AG10803 (cell line): ENCODE results near the gene TLE6.

Source experiments
- DNase-seq: peaks from one replicate; pipeline ENCODE4 v3.0.0; 2010; ENCODE audit warnings: low read depth
- H3K4me3 ChIP-seq: 2 replicates; pipeline ENCODE4 v1.5.1; 2011; ENCODE audit warnings: mild to moderate bottlenecking, low read length, control low read depth
- TF ChIP-seq, protein P1 (sequence below): conservative IDR thresholded peaks from 2 replicates; pipeline ENCODE4 v1.5.1; 2011; ENCODE audit warnings: mild to moderate bottlenecking, low read length, control low read depth, inconsistent platforms

TLE6 gene

DNA sequence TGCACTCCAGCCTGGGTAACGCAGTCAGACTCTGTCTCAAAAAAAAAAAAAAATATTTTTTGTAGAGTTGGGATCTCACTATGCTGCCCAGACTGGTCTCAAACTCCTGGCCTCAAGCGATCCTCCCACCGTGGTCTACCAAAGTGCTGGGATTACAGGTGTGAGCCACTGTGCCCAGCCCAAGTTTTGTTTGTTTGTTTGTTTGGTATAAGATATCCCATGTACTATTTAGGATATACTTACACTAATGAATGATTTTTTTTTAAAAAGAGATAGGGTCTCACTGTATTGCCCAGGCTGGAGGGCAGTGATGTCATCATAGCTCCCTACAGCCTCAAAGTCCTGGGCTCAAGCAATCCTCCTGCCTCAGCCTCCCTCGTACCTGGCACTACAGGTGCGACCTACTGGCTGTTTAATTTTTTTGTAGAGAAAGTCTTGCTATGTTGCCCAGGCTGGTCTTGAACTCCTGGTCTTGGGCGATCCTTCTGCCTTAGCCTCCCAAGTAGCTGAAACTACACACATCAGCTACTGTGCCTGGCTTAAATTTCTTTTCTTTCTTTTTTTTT lies 24.0 kb downstream of the TLE6 start:
- TF ChIP-seq, protein P1, sequence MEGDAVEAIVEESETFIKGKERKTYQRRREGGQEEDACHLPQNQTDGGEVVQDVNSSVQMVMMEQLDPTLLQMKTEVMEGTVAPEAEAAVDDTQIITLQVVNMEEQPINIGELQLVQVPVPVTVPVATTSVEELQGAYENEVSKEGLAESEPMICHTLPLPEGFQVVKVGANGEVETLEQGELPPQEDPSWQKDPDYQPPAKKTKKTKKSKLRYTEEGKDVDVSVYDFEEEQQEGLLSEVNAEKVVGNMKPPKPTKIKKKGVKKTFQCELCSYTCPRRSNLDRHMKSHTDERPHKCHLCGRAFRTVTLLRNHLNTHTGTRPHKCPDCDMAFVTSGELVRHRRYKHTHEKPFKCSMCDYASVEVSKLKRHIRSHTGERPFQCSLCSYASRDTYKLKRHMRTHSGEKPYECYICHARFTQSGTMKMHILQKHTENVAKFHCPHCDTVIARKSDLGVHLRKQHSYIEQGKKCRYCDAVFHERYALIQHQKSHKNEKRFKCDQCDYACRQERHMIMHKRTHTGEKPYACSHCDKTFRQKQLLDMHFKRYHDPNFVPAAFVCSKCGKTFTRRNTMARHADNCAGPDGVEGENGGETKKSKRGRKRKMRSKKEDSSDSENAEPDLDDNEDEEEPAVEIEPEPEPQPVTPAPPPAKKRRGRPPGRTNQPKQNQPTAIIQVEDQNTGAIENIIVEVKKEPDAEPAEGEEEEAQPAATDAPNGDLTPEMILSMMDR, result no peak
- DNase-seq, result no peak
- no peak overlapping the region for H3K4me3 ChIP-seq

DNA sequence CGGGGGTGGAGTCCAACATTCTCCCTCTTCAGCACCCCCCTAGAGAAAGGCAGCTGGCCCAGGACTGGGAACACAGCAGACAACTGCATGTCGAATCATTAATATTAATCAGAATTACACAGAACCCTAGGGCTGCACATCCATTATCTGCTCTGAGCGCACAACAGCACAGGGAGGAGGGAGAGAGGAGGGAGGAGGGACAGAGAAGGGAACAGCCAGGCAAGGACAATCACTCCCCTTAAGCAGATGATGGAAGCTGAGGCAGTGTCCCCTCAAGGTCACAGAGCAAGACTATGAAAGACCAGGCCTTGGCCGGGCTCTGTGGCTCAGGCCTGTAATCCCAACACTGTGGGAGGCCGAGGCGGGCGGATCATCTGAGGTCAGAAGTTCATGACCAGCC lies 25.7 kb downstream of the TLE6 start:
- H3K4me3 ChIP-seq, result no peak overlapping the region
- DNase-seq, result no peak
- TF ChIP-seq, protein P1, result no peak

DNA sequence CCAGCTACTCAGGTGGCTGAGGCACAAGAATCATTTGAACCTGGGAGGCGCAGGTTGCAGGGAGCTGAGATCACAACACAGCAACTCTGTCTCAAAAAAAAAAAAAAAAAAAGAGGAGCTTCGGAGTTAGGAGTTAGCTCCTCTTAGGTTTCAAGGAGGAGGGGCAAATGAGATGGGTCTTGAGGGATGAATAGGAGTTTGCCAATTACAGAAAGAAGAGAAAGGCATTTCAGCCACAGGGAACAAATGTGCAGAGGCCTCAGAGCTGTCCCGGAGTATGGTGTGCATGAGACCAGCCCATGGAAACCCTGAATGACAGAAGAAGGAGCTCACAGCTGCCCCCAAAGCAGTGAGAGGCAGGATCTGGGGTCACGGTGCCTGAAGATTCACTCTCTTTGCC lies 27.2 kb downstream of the TLE6 start:
- TF ChIP-seq, protein P1, result no peak
- DNase-seq, result no peak
- no peak overlapping the region for H3K4me3 ChIP-seq

DNA sequence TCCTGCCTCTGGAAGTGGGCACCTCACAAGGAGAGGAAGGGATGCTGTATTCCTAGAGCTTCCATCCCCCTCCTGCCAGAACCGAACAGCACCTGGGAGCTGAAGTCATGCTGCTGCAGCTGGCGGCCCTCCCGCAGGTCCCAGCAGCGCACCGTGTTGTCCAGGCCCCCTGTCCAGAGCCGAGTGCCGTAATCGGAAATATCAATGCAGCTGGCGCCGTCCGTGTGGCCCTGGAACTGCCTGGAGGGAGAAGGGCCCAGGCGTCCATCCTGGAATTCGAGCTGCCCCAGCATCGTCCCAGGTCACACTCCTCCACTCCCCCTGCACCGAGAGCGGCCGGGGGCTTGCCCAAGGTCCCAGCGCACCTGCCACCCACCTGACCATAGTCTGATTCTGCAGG lies 28.0 kb downstream of the TLE6 start:
- DNase-seq, result no peak

DNA sequence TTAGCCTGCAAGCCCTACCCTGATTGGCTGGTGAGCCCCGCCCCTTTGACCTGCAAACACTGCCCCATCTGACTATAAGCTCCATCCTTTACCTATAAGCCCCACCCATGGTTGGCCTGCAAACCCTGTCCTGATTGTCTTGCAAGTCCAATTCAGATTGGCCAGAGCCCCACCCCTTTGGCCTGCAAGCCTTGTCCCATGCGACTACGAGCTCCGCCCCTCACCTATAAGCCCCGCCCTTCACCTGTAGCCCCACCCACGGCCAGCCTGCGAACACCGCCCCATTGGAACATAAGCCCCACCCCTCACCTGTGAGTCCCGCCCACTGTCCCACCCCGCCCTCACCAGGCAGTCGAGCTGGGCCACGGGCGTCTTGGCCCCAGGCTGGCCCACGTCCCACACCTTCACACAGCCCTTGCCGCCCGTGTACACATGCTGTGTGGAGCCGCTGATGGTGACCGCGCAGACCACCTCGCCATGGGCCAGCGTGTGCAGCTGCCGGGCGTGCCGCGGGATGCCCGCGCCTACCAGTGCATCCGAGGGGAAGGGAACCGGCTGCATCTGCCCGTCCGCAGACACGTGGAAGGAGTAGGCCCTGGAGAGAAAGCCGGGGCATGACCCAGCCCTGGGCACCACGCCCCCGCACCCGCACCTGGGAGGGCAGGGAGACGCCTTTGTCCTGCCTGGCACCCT lies 28.9 kb downstream of the TLE6 start:
- TF ChIP-seq, protein P1, result no peak
- no peak overlapping the region for H3K4me3 ChIP-seq
- DNase-seq, result no peak

More for the DNA sequence above, 28.0 kb downstream of the TLE6 start:
- TF ChIP-seq, protein P1, result no peak
- no peak overlapping the region for H3K4me3 ChIP-seq

DNA sequence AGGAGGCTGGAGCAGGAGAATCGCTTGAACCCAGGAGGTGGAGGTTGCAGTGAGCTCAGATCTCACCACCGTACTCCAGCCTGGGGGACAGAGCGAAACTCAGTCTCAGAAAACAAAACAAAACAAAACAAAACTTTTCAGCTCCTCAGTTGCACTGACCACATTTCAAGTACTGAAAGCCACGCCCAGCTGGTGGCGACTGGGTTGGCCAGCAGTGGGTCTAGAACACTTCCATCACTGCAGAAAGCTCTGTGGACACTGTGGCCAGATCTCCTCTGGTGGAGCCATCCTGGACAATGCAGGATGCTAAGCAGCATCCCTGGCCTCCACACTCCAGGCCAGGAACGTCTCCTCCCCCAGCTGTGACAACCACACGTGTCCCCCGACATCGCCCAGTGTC lies 30.6 kb downstream of the TLE6 start:
- no peak for DNase-seq
- TF ChIP-seq, protein P1, result no peak
- H3K4me3 ChIP-seq, result no peak overlapping the region

DNA sequence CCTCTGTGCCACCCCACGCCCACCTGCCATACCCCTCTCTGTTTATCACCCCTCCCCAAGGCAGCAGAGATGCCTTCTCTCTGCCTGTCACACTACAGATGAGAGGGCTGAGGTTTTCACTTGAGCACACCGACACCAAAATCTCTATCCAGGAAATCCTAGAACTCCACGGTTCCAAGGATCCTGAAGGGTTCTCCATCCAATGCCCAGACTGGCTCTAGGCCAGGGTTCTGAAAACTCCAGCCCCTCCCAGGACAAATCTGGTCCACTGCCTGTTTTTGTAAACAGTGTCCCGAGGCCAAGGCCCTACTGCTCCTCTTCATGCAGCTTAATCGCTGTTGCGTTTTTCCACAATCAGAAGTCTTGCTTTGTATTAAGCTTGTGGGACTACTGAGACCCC lies 31.6 kb downstream of the TLE6 start:
- no peak overlapping the region for H3K4me3 ChIP-seq
- DNase-seq, result no peak
- TF ChIP-seq, protein P1, result no peak
